NCI-H2227 (cell line): Measurements from ENCODE around the gene PPME1.
"Not testable (repeated sequence)": the region's sequence is repeated elsewhere in the genome, so short reads cannot be mapped to it uniquely, and the experiment has no call there.

Experiments
- DNase-seq: peaks from one replicate; lab custom pipeline; 2025; ENCODE audit not compliant: unreplicated experiment; lab: John Stamatoyannopoulos, UW

PPME1 gene

GRCh38 chr11:74170694-74171629, at the start of gene PPME1, which contains the start of gene C2CD3:
TSS of gene PPME1 (plus strand) at chr11:74171289. CDS start at chr11:74171422, 133 bp downstream.
TSS of gene C2CD3 (minus strand) at chr11:74171002. CDS start at chr11:74170792, 210 bp downstream.
- peak; percentile 99 for DNase-seq

GRCh38 chr11:74121804-74122203, 49.3 kb upstream of the PPME1 start:
- DNase-seq, result no peak

GRCh38 chr11:74123008-74123448, 48.1 kb upstream of the PPME1 start:
- DNase-seq, result no peak

GRCh38 chr11:74129121-74129520, 42.0 kb upstream of the PPME1 start:
- not testable (repeated sequence) for DNase-seq

GRCh38 chr11:74132833-74133232, 38.3 kb upstream of the PPME1 start:
- DNase-seq, result no peak

GRCh38 chr11:74133436-74133835, 37.7 kb upstream of the PPME1 start:
- no peak for DNase-seq

GRCh38 chr11:74134661-74135060, 36.4 kb upstream of the PPME1 start:
- no peak for DNase-seq

- DNase-seq, result peak; percentile 77
Observed at GRCh38 chr11:74135127-74135840, 35.8 kb upstream of the PPME1 start.

- DNase-seq, result no peak
Observed at GRCh38 chr11:74138021-74138420, 33.1 kb upstream of the PPME1 start.

GRCh38 chr11:74138572-74138971, 32.5 kb upstream of the PPME1 start:
- DNase-seq, result no peak

- no peak for DNase-seq
Observed at GRCh38 chr11:74139151-74139918, 31.8 kb upstream of the PPME1 start.

GRCh38 chr11:74139919-74140431, 31.1 kb upstream of the PPME1 start:
- DNase-seq, result not testable (repeated sequence)

GRCh38 chr11:74141241-74141695, 29.8 kb upstream of the PPME1 start:
- DNase-seq, result no peak

- DNase-seq, result no peak
Observed at GRCh38 chr11:74141908-74142307, 29.2 kb upstream of the PPME1 start.

- DNase-seq, result no peak
Observed at GRCh38 chr11:74142624-74143023, 28.5 kb upstream of the PPME1 start.

GRCh38 chr11:74144592-74144991, 26.5 kb upstream of the PPME1 start:
- DNase-seq, result no peak

GRCh38 chr11:74147199-74147929, 23.7 kb upstream of the PPME1 start:
- DNase-seq, result no peak

GRCh38 chr11:74153224-74153623, 17.9 kb upstream of the PPME1 start:
- no peak for DNase-seq

- no peak for DNase-seq
Observed at GRCh38 chr11:74154620-74155281, 16.3 kb upstream of the PPME1 start.

GRCh38 chr11:74157169-74157568, 13.9 kb upstream of the PPME1 start:
- no peak for DNase-seq
